H4 (cell line): Measurements from ENCODE around the gene CHAT. TPM values are rescaled to one million over a fixed set of nuclear protein-coding genes. Genes with fewer than 3 reads are reported as not detected.

ENCODE experiments used
- DNase-seq: peaks from one replicate; pipeline ENCODE4 v3.0.0-alpha.2; 2015; ENCODE audit warnings: low spot score
- total RNA-seq: library from RNA; depleted of rRNA; stranded (reverse); fragments of >200 nt; shearing (Covaris generic); gene quantifications from 2 replicates; pipeline ENCODE4 v1.2.3, GENCODE V29; 2014

CHAT gene
- total RNA-seq, 1 experiment from 2014 or later, result not detected

DNA sequence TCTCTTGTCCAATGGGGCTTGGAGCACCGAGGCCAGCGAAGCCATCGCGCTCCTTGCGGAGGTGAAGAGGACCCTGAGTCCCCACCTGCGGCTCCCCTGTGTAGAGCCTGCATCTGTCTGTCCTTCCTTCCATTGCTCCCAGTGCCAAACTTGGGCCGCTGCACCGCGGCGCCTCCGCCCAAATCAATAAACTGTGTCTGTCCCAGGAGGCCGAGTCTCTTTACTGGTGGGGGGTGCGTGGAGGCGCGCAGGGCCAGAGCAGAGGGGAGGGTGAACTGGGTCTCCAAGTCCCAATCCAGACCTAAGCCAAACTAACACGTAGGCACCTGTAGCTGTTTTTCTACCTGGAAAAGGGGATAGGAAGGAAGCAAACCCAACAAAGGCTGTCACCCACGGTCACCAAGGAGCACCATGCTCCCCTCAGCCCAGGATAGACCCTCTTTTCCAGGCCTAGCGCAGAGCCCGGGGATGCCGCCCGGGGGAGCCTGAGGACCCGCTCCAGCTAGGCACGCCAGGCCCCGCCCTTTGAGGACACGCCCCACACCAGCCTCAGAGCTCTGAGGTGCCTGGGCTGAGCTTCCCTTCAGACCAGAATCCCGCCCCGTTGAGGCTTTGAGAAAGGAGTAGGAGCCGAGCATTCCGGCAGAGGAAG, 1.2 kb upstream of the CHAT start:
- DNase-seq, result no peak

- no peak for DNase-seq
These were observed 514 bp upstream of the CHAT start for GRCh38 chr10:49613165-49613881.

GRCh38 chr10:49614242-49615198, 683 bp downstream of the CHAT start:
- DNase-seq, result no peak

DNA sequence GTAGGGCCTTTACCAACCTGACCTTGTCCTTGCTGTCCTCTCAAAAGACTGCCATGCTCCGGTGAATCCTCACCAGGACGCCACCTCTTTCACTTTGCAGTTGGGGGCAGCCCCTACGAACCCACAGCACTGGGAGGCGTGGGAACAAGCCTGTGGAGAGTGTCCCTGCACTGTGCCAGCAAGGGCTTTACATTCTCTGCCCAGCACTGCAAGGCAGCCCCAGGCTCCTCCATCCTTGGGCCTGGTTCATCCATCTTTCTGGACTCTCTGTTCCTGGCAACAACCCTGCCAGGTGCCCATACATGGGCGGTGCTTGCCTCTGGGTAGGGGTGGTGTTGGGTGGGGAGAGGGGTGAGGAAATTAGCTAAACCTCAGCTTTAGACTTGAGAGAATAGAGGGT, 1.4 kb downstream of the CHAT start:
- no peak for DNase-seq

GRCh38 chr10:49615721-49616120, 1.9 kb downstream of the CHAT start:
- DNase-seq, result no peak

GRCh38 chr10:49616421-49617101, 2.7 kb downstream of the CHAT start:
- no peak for DNase-seq

DNA sequence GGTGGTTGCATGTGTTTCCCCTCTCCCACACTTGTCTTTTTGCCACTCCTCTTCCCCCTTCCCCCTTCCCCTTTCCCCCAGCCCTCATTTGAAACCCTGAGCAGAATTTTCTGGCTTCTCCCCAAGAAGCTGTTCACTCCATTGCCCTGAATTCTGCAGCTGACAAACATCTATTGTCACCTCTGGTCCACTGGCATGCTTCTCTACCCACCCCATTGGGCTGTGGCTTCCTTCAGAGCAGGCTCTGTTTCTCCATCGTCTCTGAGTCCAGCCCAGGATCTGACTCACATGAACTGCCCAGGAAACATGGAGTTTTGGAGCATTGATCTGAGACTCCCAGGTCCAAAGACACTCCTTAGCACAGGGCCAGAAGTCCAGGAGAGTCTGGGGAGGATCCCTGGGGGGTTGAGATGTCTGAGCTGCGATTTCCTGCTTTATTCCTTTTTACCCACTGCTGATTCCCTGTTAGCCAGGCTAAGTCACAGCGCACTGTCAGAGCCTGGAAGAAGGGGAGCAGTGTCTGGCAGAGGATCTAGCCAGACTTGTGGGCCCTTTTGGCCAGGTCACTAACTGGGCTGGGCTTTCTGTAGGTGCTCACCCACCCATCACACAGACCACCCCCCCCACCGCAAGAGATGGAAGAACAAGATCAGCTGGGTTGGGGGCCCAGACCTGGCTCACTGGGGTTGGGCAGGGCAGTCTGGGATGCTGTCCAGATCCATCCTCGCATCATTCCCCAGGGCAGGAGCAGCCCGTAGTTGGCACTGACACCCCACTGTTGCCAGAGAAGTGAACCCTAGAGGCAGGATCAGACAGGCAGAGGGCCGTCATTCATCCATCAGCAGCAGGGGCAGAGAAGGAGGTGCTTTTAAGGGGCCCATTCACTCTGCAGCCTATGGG, 3.5 kb downstream of the CHAT start:
- no peak for DNase-seq

DNA sequence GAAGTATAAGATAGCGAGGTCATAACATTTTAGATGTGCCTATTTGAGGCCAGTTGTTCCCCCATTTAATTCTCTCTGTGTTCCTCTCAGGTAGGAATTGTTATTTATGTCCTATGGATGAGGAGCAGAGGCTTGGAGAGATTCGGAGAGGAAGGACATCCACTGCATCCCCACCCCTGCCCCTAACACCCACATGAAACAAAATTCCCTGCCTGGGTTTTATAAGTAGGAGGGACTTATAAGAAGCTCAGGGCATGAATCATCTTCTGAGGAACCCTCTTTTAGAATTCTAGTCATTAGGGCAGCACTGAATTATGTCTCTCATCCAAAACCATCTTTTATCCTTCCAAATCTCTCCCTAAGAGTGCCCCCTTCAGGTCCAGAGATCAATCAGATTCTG, 5.0 kb downstream of the CHAT start:
- DNase-seq, result no peak

DNA sequence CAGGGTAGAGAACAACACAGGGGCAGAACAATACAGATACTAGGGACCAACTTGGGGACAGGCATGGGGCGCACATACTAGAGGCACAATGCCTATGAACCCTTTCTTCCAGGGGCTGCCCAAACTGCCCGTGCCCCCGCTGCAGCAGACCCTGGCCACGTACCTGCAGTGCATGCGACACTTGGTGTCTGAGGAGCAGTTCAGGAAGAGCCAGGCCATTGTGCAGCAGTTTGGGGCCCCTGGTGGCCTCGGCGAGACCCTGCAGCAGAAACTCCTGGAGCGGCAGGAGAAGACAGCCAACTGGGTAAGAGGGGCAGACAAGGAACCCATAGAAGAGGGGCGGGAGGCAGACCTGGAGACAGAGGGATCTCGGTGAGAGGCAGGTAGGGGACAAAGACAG, 5.8 kb downstream of the CHAT start:
- DNase-seq, result no peak

GRCh38 chr10:49620286-49620810, 6.5 kb downstream of the CHAT start:
- no peak for DNase-seq

DNA sequence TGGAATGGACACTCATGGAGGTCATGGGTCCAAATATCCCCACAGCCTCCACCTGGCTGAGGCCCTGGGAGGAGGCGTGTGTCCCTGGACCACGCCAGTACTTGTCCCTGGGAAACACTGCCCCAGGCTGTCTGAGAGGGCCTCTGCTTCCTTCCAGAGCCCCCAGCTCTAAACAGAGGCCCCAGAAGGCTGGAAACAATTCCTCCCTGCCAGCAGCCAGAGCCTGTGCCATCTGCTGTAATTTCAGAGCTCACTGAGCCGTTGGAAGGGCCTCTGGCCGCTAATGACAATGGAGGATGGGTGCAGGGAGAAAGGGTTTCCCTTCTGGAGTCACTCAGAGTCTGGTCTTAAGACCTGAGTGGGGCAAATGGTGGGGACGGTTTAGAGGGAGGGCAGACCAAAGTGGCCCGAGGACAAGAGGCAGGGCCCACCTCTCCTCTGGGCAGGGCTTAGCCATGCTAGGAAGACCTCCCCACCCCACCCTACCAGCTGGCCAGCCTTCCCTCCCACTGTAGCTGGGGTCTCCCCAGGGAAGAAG, 7.1 kb downstream of the CHAT start:
- DNase-seq, result no peak

DNA sequence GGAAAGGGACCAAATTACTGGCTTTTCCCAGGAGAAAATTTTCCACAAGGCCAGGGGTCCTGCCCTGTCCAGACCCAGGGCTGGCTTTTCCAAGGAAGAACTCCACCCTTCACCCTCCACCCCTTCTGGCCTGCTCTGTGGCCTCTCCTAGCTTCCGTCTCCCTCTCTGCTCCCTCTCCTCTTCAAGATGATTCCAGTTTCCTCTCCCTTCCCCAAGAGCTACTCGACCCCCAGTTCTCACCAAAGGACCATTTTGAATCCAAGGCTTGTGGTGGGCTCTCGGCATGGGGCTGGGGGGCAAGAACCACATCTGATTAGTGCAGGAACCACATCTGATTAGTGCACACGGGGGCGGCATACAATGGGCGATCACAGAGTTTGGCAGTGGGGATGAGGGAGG, 7.7 kb downstream of the CHAT start:
- no peak for DNase-seq

- DNase-seq, result no peak
These were observed 8.9 kb downstream of the CHAT start for GRCh38 chr10:49622426-49623425.

DNA sequence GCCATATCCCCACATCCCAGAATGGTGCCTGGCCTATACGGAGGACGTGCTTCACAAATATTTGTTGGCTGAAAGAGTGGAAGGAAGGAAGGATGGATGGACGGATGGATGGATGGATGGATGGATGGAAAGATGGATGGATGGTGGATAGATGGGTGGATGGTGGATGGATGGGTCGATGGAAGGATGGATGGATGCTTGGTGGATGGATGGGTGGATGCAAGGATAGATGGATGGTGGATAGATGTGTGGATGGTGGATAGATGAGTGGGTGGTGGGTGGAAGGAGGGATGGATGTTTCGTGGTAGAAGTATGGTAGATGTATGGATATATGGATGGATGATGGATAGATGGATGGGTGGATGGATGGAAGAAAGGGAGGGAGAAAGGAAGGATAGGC, 10.8 kb downstream of the CHAT start:
- DNase-seq, result no peak

DNA sequence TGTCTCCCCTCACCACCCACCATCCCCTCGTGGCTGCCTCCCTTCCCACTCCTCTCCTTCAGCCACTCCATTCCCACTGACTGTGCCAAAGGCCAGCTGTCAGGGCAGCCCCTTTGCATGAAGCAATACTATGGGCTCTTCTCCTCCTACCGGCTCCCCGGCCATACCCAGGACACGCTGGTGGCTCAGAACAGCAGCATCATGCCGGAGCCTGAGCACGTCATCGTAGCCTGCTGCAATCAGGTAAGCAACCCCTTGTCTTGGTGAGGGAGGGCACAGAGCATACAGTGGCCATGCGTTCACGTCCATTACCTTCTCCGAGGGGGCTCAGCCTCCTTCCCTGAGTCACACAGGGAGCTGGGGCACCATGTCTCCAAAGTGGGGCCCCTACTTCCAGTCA, 11.6 kb downstream of the CHAT start:
- no peak for DNase-seq

- DNase-seq, result no peak
These were observed 13.2 kb downstream of the CHAT start for GRCh38 chr10:49627038-49627437.

GRCh38 chr10:49627644-49628247, 13.9 kb downstream of the CHAT start:
- DNase-seq, result no peak

DNA sequence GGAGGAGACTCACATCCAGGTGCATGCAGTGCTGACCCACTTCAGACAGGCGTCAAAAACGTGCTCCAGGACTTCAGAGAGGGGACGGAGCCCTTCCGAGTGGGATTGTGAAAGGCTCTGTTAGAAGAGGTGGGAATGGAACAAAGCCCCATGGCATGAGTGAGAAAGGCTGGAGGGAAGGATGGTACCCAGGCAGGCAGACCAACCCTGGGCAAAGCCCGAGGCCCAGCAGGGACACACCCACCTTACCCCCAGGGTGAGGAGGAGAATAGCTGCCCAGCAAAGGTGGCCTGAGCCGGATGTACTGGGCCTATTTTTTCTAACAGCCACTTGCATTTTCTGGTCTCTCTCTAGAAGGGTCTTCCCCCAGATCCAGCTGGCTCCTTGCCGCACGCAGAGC, 14.8 kb downstream of the CHAT start:
- no peak for DNase-seq

GRCh38 chr10:49629431-49629881, 15.6 kb downstream of the CHAT start:
- no peak for DNase-seq
